ENCODE results near the gene REPS2.

REPS2 gene

GRCh38 chrX:17072721-17073230 lies 126.3 kb downstream of the REPS2 start:
- H3K36me3 ChIP-seq (ENCODE audit: control insufficient read depth, insufficient read depth, low read length): no peaks in the 10 kb centered on the region
- TF ChIP-seq CTCF (IDR thresholded peaks at IDR 0.05; ENCODE audit: insufficient read depth, low read length, poor library complexity, severe bottlenecking): no peak
- H3K4me3 ChIP-seq (replicated peaks; ENCODE audit: low read depth, low read length): no peak overlapping the region
- DNase-seq (ENCODE audit: extremely low read depth, insufficient read length): no peak
- peaks cover 1% of the 10 kb centered on the region for H3K27me3 ChIP-seq (replicated peaks; ENCODE audit: control insufficient read depth, insufficient read depth, low read length)

- DNase-seq (ENCODE audit: extremely low read depth, insufficient read length): no peak
- no peak for TF ChIP-seq CTCF (IDR thresholded peaks at IDR 0.05; ENCODE audit: insufficient read depth, low read length, poor library complexity, severe bottlenecking)
- H3K4me3 ChIP-seq (replicated peaks; ENCODE audit: low read depth, low read length): no peak overlapping the region
- H3K36me3 ChIP-seq (ENCODE audit: control insufficient read depth, insufficient read depth, low read length): no peaks in the 10 kb centered on the region
- H3K27me3 ChIP-seq (replicated peaks; ENCODE audit: control insufficient read depth, insufficient read depth, low read length): peaks cover 1% of the 10 kb centered on the region
Measured at GRCh38 chrX:17075004-17075403, 128.5 kb downstream of the REPS2 start.

- H3K4me3 ChIP-seq (replicated peaks; ENCODE audit: low read depth, low read length): no peak overlapping the region
- no peaks in the 10 kb centered on the region for H3K36me3 ChIP-seq (ENCODE audit: control insufficient read depth, insufficient read depth, low read length)
- H3K27me3 ChIP-seq (replicated peaks; ENCODE audit: control insufficient read depth, insufficient read depth, low read length): no peaks in the 10 kb centered on the region; the same call in 1 of the 2 replicates
- TF ChIP-seq CTCF (IDR thresholded peaks at IDR 0.05; ENCODE audit: insufficient read depth, low read length, poor library complexity, severe bottlenecking): no peak
- DNase-seq (ENCODE audit: extremely low read depth, insufficient read length): no peak
Measured at GRCh38 chrX:17077361-17077760, 130.9 kb downstream of the REPS2 start.

- Histone ChIP-seq H3K27me3 (replicated peaks; ENCODE audit: control insufficient read depth, insufficient read depth, low read length) (no peaks in the 10 kb centered on the region; the same call in 1 of the 2 replicates), H3K4me3 (replicated peaks; ENCODE audit: low read depth, low read length) (no peak overlapping the region), H3K36me3 (ENCODE audit: control insufficient read depth, insufficient read depth, low read length) (no peaks in the 10 kb centered on the region)
- TF ChIP-seq CTCF (IDR thresholded peaks at IDR 0.05; ENCODE audit: insufficient read depth, low read length, poor library complexity, severe bottlenecking): no peak
- DNase-seq (ENCODE audit: extremely low read depth, insufficient read length): no peak
Measured at GRCh38 chrX:17078031-17078720, 131.7 kb downstream of the REPS2 start.

GRCh38 chrX:17081511-17081910 lies 135.1 kb downstream of the REPS2 start:
- H3K27me3 ChIP-seq (replicated peaks; ENCODE audit: control insufficient read depth, insufficient read depth, low read length): no peaks in the 10 kb centered on the region; the same call in 1 of the 2 replicates
- TF ChIP-seq CTCF (IDR thresholded peaks at IDR 0.05; ENCODE audit: insufficient read depth, low read length, poor library complexity, severe bottlenecking): no peak
- no peaks in the 10 kb centered on the region for H3K36me3 ChIP-seq (ENCODE audit: control insufficient read depth, insufficient read depth, low read length)
- H3K4me3 ChIP-seq (replicated peaks; ENCODE audit: low read depth, low read length): no peak overlapping the region
- no peak for DNase-seq (ENCODE audit: extremely low read depth, insufficient read length)
